Measurements from ENCODE around the gene INPP1.
"Not testable (repeated sequence)": the region's sequence is repeated elsewhere in the genome, so short reads cannot be mapped to it uniquely, and the experiment has no call there.

The INPP1 gene

DNA sequence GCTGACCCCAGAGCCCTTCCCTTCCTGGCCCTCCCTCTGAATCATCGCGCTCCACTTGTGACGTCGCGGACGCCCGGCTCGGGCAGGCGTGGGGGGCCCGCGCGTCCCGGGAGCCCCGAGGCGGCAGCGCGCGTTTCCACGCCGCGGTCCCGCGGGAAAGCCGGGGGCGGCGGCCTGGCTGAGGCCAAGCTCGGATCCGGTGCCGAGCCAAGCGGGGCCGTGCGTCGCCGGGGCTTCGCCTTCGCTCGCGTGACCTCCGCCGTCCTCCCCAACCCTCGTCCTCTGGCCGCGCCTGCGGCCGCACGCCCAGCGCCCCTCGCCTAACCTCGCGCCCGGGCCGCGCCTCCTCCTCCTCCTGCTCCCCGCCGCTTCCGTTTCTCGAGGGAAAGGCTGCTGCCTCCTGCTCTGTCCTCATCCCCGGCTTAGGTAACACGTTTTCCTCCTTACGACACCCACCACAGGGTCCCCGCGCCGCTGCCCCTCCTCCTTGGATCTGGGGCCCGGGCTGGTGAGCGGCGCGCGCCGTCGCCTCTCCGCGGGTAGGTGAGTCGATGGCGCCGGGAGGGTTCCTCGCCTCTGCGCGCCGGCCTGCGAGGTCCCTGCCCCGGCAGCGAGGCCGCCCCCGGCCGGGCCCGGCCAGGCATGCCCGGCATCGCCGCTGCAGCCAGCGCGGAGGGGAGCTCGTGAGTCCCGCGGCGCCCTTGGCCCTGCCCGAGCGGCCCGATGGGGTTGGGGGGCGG is at the start of gene INPP1:
INPP1 (plus strand) TSS at position 54 of the 740 bp plus-strand sequence. CDS start 16,514 bp downstream, outside the sequence.
- H3K4me1 Mint-ChIP-seq (ENCODE audit: low read depth): peaks cover 22% of the 10 kb centered on the region
- H3K9me3 Mint-ChIP-seq: no peaks in the 10 kb centered on the region
- H3K36me3 Mint-ChIP-seq (ENCODE audit: low read depth): no peaks in the 10 kb centered on the region
- H3K27ac Mint-ChIP-seq: peak within 1 kb of the TSS; percentile 86
- H3K27me3 Mint-ChIP-seq: peaks cover 4% of the 10 kb centered on the region
- peak within 1 kb of the TSS; percentile 86 for H3K4me3 Mint-ChIP-seq

DNA sequence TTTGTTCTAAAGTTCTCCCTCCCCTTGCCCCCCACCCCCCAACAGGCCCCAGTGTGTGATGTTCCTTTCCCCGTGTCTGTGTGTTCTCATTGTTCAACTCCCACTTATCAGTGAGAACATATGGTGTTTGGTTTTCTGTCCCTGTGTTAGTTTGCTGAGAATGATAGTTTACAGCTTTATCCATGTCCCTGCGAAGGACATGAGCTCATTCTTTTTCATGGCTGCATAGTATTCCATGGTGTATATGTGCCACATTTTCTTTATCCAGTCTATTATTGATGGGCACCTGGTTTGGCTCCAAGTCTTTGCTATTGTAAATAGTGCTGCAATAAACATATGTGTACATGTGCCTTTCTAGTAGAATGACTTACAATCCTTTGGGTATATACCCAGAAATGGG is 45.5 kb upstream of the INPP1 start:
- not testable (repeated sequence) for H3K27ac Mint-ChIP-seq; H3K4me1 Mint-ChIP-seq (ENCODE audit: low read depth); H3K27me3 Mint-ChIP-seq; H3K4me3 Mint-ChIP-seq
- H3K9me3 Mint-ChIP-seq: peaks cover 11% of the 10 kb centered on the region
- peaks cover 58% of the 10 kb centered on the region for H3K36me3 Mint-ChIP-seq (ENCODE audit: low read depth)

DNA sequence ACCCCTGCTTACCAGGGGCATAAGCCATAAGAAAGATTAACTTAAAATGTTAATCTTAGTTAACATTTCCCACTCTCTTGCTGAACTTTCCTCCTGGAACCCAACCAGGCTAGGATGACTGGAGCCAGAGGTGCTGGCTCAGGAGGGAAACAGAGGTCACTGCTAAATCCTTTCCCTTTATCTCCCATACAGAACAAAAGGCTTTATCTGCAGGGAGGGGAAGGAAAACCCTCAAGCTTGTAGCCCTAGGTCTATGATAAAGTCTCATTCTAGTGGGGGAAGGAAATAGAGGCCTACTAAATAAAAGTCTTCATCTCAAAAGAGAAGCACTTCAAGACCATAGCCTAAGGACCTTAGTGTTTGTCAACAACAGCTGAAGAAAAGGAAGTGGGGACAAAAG is 42.4 kb upstream of the INPP1 start:
- peaks cover 11% of the 10 kb centered on the region for H3K9me3 Mint-ChIP-seq
- H3K27me3 Mint-ChIP-seq: no peaks in the 10 kb centered on the region
- peaks cover 4% of the 10 kb centered on the region for H3K4me1 Mint-ChIP-seq (ENCODE audit: low read depth)
- H3K4me3 Mint-ChIP-seq: no peak overlapping the region
- no peak overlapping the region for H3K27ac Mint-ChIP-seq
- peaks cover 60% of the 10 kb centered on the region for H3K36me3 Mint-ChIP-seq (ENCODE audit: low read depth)

GRCh38 chr2:190302052-190302451 is 41.3 kb upstream of the INPP1 start:
- Mint-ChIP-seq H3K36me3 (ENCODE audit: low read depth) (peaks cover 55% of the 10 kb centered on the region), H3K4me1 (ENCODE audit: low read depth) (peaks cover 4% of the 10 kb centered on the region), H3K4me3 (no peak overlapping the region), H3K27ac (no peak overlapping the region), H3K9me3 (peaks cover 11% of the 10 kb centered on the region), H3K27me3 (no peaks in the 10 kb centered on the region)

DNA sequence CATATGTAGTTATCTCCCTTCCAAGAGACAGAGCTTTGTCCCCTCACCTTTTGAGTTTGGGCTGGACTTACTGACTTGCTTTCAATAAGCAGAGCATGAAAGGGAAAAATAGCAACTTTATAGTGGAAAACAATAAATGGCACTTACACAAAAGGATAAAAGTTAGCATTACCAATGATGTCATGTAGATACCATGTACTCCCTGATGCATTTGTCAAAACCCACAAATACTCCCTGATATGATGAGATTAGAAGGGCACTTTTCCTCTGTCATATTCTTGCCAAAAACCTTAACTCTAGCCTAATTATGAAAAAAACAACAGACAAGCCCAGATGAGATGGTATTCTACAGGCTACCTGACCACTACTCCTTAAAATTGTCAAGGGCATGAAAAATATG is 39.7 kb upstream of the INPP1 start:
- Mint-ChIP-seq H3K27me3 (no peaks in the 10 kb centered on the region), H3K36me3 (ENCODE audit: low read depth) (peaks cover 60% of the 10 kb centered on the region), H3K9me3 (peaks cover 11% of the 10 kb centered on the region), H3K27ac (no peak overlapping the region), H3K4me3 (no peak overlapping the region), H3K4me1 (ENCODE audit: low read depth) (peaks cover 4% of the 10 kb centered on the region)

DNA sequence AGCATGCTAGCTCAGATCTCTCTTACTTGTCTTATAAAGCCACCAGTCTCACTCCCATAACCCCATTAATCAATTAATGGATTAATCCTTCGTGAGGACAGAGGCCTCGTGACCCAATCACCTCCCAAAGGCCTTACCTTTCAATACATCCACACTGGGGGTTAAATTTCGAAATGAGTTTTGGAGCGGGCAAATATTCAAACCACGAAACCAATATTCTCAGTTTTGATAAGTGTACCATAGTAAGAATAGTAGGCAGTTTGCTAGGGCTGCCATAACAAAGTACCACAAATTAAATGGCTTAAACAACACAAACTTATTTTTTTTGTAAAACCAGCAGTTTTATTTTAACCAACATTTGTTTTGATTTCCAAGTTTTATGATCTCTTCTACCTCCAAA is 39.0 kb upstream of the INPP1 start:
- H3K36me3 Mint-ChIP-seq (ENCODE audit: low read depth): peaks cover 57% of the 10 kb centered on the region
- H3K4me3 Mint-ChIP-seq: no peak overlapping the region
- H3K9me3 Mint-ChIP-seq: peaks cover 11% of the 10 kb centered on the region
- H3K27me3 Mint-ChIP-seq: no peaks in the 10 kb centered on the region
- peaks cover 4% of the 10 kb centered on the region for H3K4me1 Mint-ChIP-seq (ENCODE audit: low read depth)
- H3K27ac Mint-ChIP-seq: no peak overlapping the region

GRCh38 chr2:190308031-190308430 is 35.4 kb upstream of the INPP1 start:
- Mint-ChIP-seq H3K4me3 (no peak overlapping the region), H3K9me3 (no peaks in the 10 kb centered on the region), H3K27ac (no peak overlapping the region), H3K27me3 (no peaks in the 10 kb centered on the region), H3K4me1 (ENCODE audit: low read depth) (peaks cover 4% of the 10 kb centered on the region), H3K36me3 (ENCODE audit: low read depth) (peaks cover 50% of the 10 kb centered on the region)

GRCh38 chr2:190311893-190312634 is 31.3 kb upstream of the INPP1 start:
- Mint-ChIP-seq H3K9me3 (no peaks in the 10 kb centered on the region), H3K36me3 (ENCODE audit: low read depth) (peaks cover 34% of the 10 kb centered on the region), H3K27me3 (no peaks in the 10 kb centered on the region), H3K27ac (no peak overlapping the region), H3K4me1 (ENCODE audit: low read depth) (peaks cover 23% of the 10 kb centered on the region), H3K4me3 (no peak overlapping the region)

GRCh38 chr2:190312635-190313025 is 30.8 kb upstream of the INPP1 start:
- H3K4me3 Mint-ChIP-seq, H3K27ac Mint-ChIP-seq, H3K27me3 Mint-ChIP-seq, H3K9me3 Mint-ChIP-seq: not testable (repeated sequence)
- Mint-ChIP-seq H3K36me3 (ENCODE audit: low read depth) (peaks cover 39% of the 10 kb centered on the region), H3K4me1 (ENCODE audit: low read depth) (peaks cover 28% of the 10 kb centered on the region)

DNA sequence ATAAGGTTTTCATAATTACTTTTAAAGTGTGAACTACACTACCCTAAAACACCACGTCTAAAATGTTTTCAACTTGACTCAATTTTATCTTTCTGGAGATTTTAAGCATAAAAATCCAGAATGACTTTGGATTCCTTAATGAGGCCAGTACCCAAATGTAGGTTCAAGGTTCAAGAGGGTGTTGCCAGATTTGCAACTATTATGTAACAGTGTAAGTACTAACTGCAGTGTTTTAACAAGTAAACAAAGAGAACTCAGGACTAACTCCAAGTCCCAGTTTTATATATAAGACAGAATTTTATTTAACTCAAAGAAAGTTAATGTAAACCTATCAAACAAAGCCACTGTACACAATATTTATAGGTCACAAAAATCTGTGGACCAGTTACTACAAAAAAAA is 29.5 kb upstream of the INPP1 start:
- Mint-ChIP-seq H3K27me3 (no peaks in the 10 kb centered on the region), H3K4me1 (ENCODE audit: low read depth) (peaks cover 37% of the 10 kb centered on the region), H3K4me3 (no peak overlapping the region)

GRCh38 chr2:190315273-190315672 is 28.1 kb upstream of the INPP1 start:
- peak overlapping the region; percentile 16 for H3K27ac Mint-ChIP-seq
- H3K4me1 Mint-ChIP-seq (ENCODE audit: low read depth): peaks cover 47% of the 10 kb centered on the region
- no peak overlapping the region for H3K4me3 Mint-ChIP-seq
- no peaks in the 10 kb centered on the region for H3K27me3 Mint-ChIP-seq
- H3K9me3 Mint-ChIP-seq: no peaks in the 10 kb centered on the region
- H3K36me3 Mint-ChIP-seq (ENCODE audit: low read depth): peaks cover 24% of the 10 kb centered on the region

More for the DNA sequence above, 29.5 kb upstream of the INPP1 start:
- no peak overlapping the region for H3K27ac Mint-ChIP-seq
- peaks cover 31% of the 10 kb centered on the region for H3K36me3 Mint-ChIP-seq (ENCODE audit: low read depth)
- H3K9me3 Mint-ChIP-seq: no peaks in the 10 kb centered on the region

DNA sequence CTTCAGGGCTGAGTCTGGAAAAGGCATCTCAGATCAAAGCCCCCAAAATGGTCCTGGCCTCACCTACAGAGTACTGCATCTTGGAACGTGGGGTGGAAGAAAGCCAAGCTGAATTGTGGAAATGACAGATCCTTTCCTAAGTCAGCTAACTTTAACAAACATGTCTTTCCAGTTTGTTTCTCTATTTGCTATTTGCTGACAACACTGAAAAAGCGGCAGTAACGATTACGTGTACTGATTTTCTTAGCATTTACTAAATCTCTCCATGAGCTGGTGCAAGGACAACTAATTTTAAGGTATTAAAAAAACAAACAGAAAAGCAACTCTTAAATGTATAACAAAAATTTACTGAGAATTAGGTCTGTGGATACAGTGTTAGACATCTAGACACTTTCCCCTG is 24.9 kb upstream of the INPP1 start:
- H3K9me3 Mint-ChIP-seq: no peaks in the 10 kb centered on the region
- peaks cover 5% of the 10 kb centered on the region for H3K36me3 Mint-ChIP-seq (ENCODE audit: low read depth)
- H3K4me3 Mint-ChIP-seq: peak overlapping the region; percentile 99
- no peaks in the 10 kb centered on the region for H3K27me3 Mint-ChIP-seq
- peak overlapping the region; percentile 96 for H3K27ac Mint-ChIP-seq
- peaks cover 59% of the 10 kb centered on the region for H3K4me1 Mint-ChIP-seq (ENCODE audit: low read depth)

DNA sequence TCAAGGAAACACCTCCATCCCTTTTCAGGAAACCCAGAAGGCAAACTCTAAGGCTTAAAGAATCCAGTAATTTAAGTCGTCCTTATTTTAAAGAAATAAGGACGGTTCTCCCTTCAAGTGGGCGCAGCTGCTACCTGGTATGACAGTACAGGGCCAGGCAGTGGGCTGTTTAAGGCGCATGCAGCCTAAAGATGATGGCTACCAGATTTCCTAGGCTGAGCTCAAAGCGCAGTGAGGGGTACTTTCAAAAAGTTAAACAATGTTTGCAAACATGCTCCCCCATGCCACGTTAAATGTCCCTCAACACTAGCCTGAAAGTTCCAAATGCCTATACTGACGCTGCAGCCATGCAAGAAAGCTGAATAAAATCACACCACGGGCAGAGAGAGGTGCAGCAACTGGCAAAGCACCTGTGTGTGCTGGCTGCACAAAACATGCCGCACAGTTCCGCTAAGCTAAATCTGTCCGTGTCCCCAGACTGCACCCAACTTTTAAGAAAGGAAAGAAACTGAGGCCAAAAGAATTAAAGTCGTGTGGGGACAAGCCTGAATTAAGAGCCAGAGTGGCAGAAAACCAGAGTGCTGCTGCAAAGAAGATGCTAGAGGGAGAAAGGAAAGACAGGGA is 24.3 kb upstream of the INPP1 start:
- H3K9me3 Mint-ChIP-seq: no peaks in the 10 kb centered on the region
- H3K4me1 Mint-ChIP-seq (ENCODE audit: low read depth): peaks cover 59% of the 10 kb centered on the region
- peak overlapping the region; percentile 99 for H3K4me3 Mint-ChIP-seq
- H3K27me3 Mint-ChIP-seq: no peaks in the 10 kb centered on the region
- peaks cover 5% of the 10 kb centered on the region for H3K36me3 Mint-ChIP-seq (ENCODE audit: low read depth)
- peak overlapping the region; percentile 96 for H3K27ac Mint-ChIP-seq

DNA sequence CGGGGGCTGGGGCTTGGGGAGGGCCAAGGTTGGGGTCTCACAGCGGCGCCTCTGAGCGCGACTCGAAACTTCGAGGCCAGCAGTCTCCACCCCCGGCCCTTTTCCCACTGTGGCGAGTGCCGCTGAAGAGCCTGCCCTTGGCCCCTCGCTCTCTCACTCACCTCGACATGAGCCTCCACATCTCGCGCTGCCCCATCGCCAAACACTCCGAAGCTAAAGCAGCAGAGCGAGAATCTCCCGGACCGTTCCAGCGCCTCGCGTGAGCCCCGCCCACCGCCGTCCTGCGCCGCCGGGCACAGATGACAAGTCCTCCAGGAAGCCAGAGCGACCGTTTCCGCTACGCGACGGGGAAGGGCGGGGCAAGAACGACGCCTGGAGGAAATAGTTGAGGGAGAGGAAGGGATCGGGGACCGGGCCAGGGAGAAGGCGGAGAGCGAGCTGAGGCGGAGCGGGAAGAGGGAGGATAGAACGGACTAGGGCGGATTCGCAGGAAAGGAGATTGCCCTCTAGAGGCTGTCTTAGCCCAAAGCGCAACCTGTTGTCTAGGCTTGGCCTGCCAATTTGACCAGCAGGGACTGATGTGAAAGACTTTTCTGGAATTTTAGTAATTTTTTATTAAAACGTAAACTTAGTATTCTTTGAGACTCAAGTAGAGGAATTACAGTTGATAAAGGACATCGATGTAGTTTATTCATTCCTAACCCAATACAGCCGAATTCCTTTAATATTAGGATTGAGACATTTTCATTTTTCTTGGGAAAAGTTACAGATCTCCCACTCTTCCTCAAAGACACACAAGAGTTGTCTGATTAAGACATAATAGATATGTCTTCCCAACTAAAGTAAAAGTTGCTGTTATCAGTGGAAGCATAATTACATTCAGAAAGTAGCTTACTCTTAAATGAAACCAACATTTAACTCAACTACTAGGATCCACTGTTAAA is 23.6 kb upstream of the INPP1 start, which contains the start of gene HIBCH:
HIBCH (minus strand) TSS at position 272 of the 944 bp plus-strand sequence; CDS start at position 196, 76 bp downstream.
- H3K27ac Mint-ChIP-seq: peak within 1 kb of the TSS; percentile 96
- H3K27me3 Mint-ChIP-seq: no peaks in the 10 kb centered on the region
- H3K36me3 Mint-ChIP-seq (ENCODE audit: low read depth): peaks cover 5% of the 10 kb centered on the region
- H3K4me1 Mint-ChIP-seq (ENCODE audit: low read depth): peaks cover 57% of the 10 kb centered on the region
- peak within 1 kb of the TSS; percentile 99 for H3K4me3 Mint-ChIP-seq
- H3K9me3 Mint-ChIP-seq: no peaks in the 10 kb centered on the region
